T1000 (cell line): ENCODE data around the gene NRIP1.

Experiments used
- DNase-seq: peaks from one replicate; lab custom pipeline; 2025; ENCODE audit warnings: mixed read lengths; lab: John Stamatoyannopoulos, UW

NRIP1 gene

DNA sequence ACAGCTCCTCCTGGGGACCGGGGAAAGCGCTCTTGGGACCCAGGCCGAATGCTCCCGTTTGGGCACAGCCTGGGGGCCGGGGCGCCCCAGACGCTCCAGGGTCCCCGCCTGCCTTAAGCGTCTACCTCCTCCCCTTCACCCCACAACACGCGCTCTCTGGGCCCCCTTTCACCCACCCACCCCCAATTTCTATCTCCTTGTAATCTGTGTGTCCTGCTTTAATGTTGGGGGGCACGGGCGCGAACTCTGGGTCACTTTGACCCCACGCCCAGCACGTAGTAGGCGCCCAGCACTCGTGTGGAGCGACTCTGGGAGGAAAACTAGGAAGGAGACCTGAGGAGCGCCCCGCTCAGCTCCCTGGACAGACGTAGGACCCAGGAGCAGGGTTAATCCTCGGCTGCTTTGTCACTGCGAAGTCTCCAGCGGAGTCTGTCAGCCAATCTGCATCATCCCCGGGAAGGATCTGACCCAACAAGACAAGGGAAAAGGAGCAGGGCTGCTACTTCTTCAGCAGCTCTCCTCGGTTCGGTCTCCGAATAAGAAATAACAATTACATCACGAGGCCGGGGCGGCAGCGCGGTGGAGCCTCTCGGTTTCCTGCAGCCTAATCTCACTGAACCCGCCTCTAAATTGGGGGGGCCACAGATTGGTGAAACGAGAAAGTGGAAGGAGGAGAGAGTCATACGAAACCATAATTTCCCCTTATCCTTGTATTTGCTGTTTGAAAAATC, 757 bp upstream of the NRIP1 start:
- DNase-seq: peak; percentile 39

DNA sequence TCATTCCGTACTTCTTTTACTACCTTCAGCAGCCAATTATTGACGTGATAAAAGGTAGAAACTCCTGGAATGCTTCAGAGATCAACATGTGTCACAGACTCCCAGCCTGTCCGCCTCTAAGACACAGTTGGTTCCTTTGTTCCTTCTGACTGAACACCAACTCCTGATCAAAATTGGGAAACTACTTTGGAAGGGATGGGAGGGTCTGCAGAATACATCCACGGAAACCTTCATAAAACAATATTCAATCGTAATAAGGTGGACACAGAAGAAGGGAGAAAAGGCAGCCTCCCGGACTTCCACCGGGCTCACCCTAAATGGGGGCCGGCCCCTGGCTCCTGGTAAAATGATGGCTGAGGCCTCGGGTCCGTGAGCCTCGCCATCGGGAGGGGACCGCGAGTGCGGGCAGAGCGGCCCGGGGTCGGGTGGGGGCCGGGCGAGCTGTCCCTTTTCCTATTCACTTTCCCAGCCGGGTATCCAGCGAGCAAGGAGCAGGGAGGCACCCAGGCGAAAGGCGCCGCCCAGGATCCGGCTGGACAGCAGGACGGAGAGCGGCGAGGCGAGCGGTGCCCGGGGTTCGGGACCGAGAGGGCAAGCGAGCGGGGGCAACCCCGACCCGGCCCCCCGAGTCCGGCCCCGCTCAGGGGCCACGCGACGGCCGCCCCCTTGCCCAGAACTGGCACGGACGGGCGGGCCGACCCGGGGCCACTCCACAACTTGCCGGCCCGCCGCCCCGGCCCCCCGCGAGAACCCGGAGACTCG, 805 bp downstream of the NRIP1 start:
- no peak for DNase-seq

GRCh38 chr21:15063081-15063813, 1.6 kb downstream of the NRIP1 start:
- DNase-seq: no peak

GRCh38 chr21:15062606-15062965, 2.2 kb downstream of the NRIP1 start:
- no peak for DNase-seq

GRCh38 chr21:15061747-15062605, 2.8 kb downstream of the NRIP1 start:
- no peak for DNase-seq

GRCh38 chr21:15061279-15061678, 3.5 kb downstream of the NRIP1 start:
- DNase-seq: no peak

DNA sequence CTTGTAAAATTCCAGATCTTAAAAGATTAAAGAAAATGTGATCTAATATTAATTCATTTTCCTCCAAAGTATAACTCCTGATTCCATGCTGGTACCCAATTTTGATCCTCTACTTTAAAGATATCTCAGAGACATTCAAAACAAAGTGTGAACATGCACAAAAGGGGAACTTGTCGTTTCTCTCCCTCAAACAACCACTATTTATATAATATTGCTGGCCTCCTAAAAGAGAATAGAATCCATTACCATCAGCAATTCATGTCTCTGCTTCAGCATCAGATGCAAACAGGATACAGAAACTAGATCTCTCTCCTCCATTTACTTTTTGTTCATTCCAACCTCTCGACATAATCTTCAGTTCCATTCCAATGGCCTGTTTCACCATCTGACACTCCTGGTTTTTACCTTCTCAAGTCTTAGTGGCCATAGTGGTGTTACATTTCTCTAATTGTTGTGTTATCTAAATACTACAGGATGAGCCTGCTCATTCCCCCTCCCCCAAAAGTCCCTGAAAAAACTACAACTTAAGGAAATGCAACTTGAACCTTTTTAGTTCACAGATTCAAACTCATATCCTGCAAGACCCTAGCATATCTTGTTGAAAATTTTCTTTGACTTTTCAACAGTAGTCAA, 4.1 kb downstream of the NRIP1 start:
- DNase-seq: no peak

GRCh38 chr21:15059397-15059796, 5.4 kb downstream of the NRIP1 start:
- DNase-seq: no peak

DNA sequence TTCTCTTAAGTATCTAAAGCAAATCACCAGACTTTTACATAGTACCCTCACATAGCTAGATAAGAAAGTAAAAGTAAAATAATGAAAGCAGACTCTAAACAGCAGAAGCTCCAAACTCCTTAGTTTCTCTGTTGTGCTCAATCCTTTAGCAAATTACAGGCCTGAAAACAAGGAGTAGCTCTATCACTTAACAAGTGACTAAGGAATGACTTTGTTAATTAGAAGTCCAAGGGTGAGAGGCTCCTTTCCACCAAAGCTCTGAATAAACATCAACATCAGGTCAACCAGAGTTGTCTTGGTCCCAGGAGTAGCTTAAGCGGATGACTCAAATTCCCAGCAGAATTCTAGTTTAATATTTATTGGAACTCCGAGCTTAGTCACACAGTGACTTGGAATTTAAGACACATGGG, 5.9 kb downstream of the NRIP1 start:
- DNase-seq: no peak

DNA sequence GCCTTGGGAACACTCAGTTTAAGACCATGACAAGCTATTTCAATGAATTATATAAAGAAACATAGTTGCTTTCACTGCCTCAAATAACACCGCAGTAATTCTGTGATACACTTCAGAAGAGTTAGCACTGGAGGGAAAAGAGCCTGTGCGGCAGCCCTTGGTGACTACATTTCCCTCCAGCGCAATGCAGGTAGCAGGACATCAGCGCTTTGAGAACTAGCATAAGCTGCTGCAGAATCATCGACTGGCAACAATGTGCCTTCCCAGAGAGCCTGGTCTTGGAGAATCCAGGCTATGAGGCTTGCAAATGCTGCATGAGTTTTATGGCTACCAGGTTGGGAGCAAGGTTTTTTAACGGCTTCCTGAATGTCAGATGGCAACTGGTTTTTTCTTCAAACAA, 7.5 kb downstream of the NRIP1 start:
- no peak for DNase-seq

DNA sequence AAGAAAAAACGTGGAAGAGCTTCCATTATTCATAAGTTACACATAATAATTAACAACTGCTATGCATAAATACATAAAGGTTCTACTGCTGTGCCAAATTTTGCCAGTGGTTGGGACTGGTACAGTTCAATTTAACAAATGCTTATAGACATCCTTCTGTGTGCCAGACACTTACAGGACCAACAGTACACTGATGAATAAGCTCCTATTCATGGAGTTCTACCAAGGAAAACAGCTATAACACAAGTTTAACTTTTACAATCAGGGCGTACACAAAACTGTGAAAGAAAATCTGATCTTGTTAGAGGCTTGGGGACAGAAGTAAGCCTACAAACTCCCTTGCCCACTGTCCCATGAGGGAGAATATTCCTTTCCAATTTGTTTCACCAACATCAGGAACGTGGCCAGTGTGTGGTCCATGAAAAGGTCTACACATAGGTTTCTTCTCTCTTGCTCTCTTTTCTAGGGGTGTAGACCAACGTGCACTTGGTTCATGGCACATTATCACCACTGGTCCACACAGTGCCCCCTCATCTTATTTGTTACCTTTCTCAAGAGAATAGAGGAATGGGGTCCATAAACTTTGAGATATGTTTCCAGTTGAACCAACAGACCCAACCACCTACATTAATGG, 10.1 kb downstream of the NRIP1 start:
- DNase-seq: no peak

GRCh38 chr21:15054089-15054488, 10.7 kb downstream of the NRIP1 start:
- no peak for DNase-seq

GRCh38 chr21:15053500-15053899, 11.3 kb downstream of the NRIP1 start:
- no peak for DNase-seq

DNA sequence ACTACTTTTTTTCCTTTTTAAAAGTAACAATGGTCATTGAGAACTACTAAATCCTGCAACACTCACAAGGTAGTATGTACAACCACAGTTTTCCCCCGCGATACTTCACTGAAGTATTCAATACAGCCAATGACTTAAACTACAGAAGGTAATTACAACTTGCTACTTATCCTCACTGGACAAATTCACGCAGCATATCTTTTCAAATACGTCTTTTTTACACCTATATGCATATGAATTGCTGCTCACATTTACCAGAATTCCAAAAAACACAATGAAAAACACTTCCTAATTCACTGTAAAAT, 12.4 kb downstream of the NRIP1 start:
- DNase-seq: no peak

DNA sequence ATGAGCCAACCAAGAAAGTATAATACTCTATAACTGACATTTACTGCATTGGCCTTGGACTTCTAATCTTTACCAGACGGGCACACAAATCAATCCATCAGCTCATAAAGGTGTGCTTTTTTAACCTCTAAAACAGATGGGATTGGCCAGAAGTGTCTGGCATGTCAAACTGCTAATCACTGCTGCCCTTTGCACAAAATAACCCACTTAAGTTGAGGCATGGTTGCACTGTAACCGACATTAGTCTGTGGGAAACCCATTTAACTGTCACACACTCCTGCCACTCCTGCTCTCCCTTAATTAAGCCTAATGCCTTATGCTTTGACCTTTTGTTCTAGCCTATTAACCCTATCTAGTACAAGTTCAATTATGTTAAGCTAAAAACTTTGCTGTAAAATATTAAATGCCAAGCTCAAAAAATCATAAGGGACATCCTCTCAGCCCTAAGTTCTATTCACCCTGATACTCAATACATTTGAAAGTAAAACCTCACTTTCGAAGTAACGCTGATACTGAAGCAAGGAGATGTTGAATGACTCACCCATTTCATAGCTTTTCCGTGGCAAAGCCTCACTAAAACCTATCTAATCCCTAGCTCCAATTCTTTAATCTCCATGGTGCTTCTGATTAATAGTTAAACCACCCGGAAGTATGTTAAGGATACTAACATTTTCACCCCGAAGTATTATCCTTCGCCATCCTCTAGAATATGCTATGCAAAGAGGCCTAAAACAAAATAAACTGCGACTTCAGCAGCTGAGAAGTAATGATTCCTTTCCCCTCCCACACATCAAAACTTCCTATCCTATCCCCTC, 12.9 kb downstream of the NRIP1 start:
- no peak for DNase-seq

DNA sequence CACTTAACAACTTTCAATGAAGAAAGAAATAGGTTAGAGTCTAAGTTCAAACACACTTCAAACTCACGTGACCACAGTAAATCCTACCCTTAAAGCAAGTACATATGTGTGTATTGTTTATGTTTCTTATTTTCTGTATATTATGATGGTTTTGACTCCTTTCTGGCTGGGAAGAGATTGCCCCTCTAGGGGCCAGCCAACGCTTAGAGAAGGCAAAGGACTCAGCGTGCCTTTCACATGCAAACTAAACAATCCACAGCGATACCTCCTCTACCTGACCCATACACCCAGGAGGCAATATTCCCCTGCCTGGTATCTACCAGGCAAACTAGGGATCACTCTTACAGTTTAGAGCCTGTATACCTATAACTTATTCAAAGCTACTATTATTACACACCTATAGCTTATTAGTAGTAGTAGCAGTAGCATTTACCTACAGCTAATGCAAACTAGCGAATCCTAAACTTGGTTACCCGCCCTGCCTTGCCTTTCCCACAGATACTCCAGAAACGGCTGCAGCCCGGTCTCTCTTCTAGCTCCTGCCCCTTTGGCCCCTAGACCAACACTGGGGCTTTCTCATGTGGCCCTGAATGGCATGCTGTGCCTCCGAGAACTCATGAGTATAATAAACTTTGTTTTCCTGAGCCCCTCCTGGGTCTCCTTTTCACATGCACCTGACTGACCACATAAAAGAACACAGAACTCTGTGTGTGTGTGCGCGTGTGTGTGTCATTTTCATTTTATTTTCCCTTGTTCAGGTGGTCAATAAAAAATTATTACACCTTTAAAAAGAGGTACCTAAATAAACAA, 14.0 kb downstream of the NRIP1 start:
- no peak for DNase-seq

GRCh38 chr21:15045017-15045416, 19.8 kb downstream of the NRIP1 start:
- DNase-seq: no peak

GRCh38 chr21:15042531-15042930, 22.3 kb downstream of the NRIP1 start:
- DNase-seq: no peak

DNA sequence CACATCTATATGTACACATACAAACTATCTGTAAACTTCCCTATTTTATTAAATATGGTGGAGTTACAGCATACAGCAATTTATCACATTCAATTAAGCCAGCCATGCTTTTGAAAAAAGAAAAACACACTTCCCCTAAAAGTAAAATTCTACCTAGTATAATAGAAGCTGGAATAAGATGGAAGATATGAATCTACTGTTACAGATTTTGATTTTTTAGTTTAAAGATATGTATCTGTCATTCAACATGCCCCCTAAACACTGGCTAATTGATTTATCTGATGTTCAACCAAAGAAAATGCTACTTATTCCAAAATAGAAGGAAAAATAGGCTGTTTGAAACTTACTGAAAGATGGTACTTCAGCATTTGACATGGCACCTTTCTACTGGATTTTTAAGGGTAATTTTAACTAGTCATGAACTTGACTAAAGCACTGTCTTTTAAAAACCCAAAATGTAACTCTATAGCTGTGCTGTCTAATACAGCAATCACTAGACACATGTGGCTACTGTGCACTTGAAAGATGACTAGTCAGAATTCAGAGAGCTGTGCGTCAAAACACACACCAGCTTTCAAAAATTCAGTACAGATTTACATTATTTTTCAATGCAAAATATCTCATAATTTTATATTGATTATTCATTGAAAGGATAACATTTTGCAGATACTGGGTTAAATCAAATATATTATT, 25.0 kb downstream of the NRIP1 start:
- no peak for DNase-seq
